Astrocyte (in vitro differentiated cells and primary cell): ENCODE results near the gene ZBTB38. TPM values are rescaled to one million over a fixed set of nuclear protein-coding genes. Genes with fewer than 3 reads are reported as not detected.

Experiments
- DNase-seq: peaks from one replicate; pipeline ENCODE4 v3.0.0-alpha.2; 2010; ENCODE audit warnings: low read depth
- FAIRE-seq: peaks from 2 replicates; lab custom pipeline; 2011; peaks lifted over from hg19 to GRCh38; lab: Jason Lieb, UNC
- H2AFZ ChIP-seq: 2 replicates; pipeline ENCODE4 v1.6.0; 2012; ENCODE audit warnings: low read depth, low read length, inconsistent platforms
- H3K27ac ChIP-seq: 2 replicates; pipeline ENCODE4 v1.5.1; 2011; ENCODE audit warnings: low read depth, low read length, inconsistent platforms
- H3K27me3 ChIP-seq: 2 replicates; pipeline ENCODE4 v1.6.0; 2011; ENCODE audit warnings: low read length, inconsistent platforms; ENCODE audit not compliant: insufficient read depth
- H3K36me3 ChIP-seq: 2 replicates; pipeline ENCODE4 v1.5.1; 2011; ENCODE audit warnings: low read length, inconsistent platforms; ENCODE audit not compliant: insufficient read depth
- H3K4me1 ChIP-seq: 2 replicates; pipeline ENCODE4 v1.5.1; 2011; ENCODE audit warnings: low read length, inconsistent platforms; ENCODE audit not compliant: insufficient read depth
- H3K4me2 ChIP-seq: 2 replicates; pipeline ENCODE4 v1.6.0; 2012; ENCODE audit warnings: low read length, inconsistent platforms
- H3K4me3 ChIP-seq: 2 replicates; pipeline ENCODE4 v1.5.1; 2011; ENCODE audit warnings: low read depth, mild to moderate bottlenecking, low read length, inconsistent platforms; ENCODE audit not compliant: insufficient read depth
- H3K79me2 ChIP-seq: 2 replicates; pipeline ENCODE4 v1.6.0; 2012; ENCODE audit warnings: mild to moderate bottlenecking, low read length, inconsistent platforms; ENCODE audit not compliant: insufficient read depth
- H3K9ac ChIP-seq: 2 replicates; pipeline ENCODE4 v1.6.0; 2012; ENCODE audit warnings: mild to moderate bottlenecking, low read length, inconsistent platforms
- H3K9me3 ChIP-seq: 2 replicates; pipeline ENCODE4 v1.5.1; 2012; ENCODE audit warnings: low read depth, mild to moderate bottlenecking, low read length, inconsistent platforms; ENCODE audit not compliant: insufficient read depth
- H4K20me1 ChIP-seq: 2 replicates; pipeline ENCODE4 v1.6.0; 2012; ENCODE audit warnings: low read length, inconsistent platforms; ENCODE audit not compliant: insufficient read depth
- H3K27ac Mint-ChIP-seq: one replicate; pipeline ENCODE4 v1.8.0; 2021; ENCODE audit warnings: mild to moderate bottlenecking, mixed read lengths; ENCODE audit not compliant: unreplicated experiment
- H3K27me3 Mint-ChIP-seq: one replicate; pipeline ENCODE4 v1.8.0; 2021; ENCODE audit warnings: low read depth, mixed read lengths; ENCODE audit not compliant: unreplicated experiment
- H3K36me3 Mint-ChIP-seq: one replicate; pipeline ENCODE4 v1.8.0; 2021; ENCODE audit warnings: low read depth, mixed read lengths; ENCODE audit not compliant: unreplicated experiment
- H3K4me1 Mint-ChIP-seq: one replicate; pipeline ENCODE4 v1.8.0; 2021; ENCODE audit warnings: low read depth, mixed read lengths; ENCODE audit not compliant: unreplicated experiment
- H3K4me3 Mint-ChIP-seq: one replicate; pipeline ENCODE4 v1.8.0; 2021; ENCODE audit warnings: mild to moderate bottlenecking, moderate library complexity, mixed read lengths; ENCODE audit not compliant: unreplicated experiment
- H3K9me3 Mint-ChIP-seq: one replicate; pipeline ENCODE4 v1.8.0; 2021; ENCODE audit warnings: mild to moderate bottlenecking, mixed read lengths; ENCODE audit not compliant: unreplicated experiment
- CTCF ChIP-seq: IDR thresholded peaks from 2 replicates; pipeline ENCODE4 v1.5.1; 2011; ENCODE audit warnings: low read depth, mild to moderate bottlenecking, inconsistent platforms, low read length, moderate library complexity; ENCODE audit not compliant: insufficient read depth
- EZH2 ChIP-seq: IDR thresholded peaks from 2 replicates; pipeline ENCODE4 v1.6.1; 2012; ENCODE audit warnings: mild to moderate bottlenecking, low read length, inconsistent platforms; ENCODE audit not compliant: insufficient read depth
- total RNA-seq: library from RNA; stranded (reverse); gene quantifications from 2 replicates; pipeline ENCODE4 v1.2.1, GENCODE V29; 2021

The ZBTB38 gene
- total RNA-seq, 1 donor from 2014 or later, result 57.6 TPM

DNA sequence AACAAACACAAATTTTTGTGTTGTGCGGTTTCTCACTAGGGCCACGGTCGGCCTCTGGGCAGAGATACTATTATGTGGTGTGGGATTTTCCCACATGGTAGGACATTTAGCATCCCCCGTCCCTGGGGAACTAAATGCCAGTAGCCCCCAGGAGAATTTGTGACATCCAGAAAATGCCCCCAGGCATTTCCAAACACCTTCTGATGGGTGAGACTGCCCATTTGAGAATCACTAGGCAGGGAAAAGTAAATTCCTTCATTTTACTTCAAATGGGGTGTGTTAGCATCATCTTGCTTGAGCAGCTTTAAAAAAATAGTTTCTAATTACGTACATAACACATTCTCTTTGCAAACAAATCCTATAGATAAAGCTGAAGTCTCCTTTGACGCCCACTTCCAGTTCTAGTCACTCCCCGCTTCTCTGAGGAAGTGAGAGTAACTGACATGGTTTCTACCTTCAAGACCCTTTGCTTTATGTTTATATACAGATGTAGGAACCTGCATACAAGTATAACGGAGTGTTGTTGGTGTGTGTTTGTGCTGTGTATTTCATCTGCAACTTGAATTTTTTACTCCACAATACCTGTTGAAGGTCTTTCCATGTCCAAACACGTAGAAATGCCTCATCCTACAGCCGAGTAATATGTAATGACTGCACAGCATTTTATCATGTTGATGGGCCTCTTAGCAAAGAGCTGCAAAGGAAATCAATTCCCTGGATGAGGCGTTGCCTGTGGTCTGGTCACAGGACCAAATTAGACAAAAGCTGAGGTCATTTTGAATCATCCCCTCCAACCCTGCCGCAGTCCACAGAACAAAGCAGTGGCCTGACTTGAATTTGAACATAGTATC is 31.4 kb upstream of the ZBTB38 start:
- Histone ChIP-seq H3K27ac (peak overlapping the region; percentile 67), H3K4me2 (peak overlapping the region; percentile 39), H2AFZ (peak overlapping the region; percentile 7), H4K20me1 (no peaks in the 10 kb centered on the region), H3K9me3 (no peaks in the 10 kb centered on the region), H3K9ac (peak overlapping the region; percentile 38), H3K36me3 (no peaks in the 10 kb centered on the region), H3K79me2 (no peaks in the 10 kb centered on the region), H3K4me3 (no peak overlapping the region), H3K4me1 (peaks cover 36% of the 10 kb centered on the region), H3K27me3 (no peaks in the 10 kb centered on the region)
- FAIRE-seq, result no peak
- Mint-ChIP-seq H3K4me3 (no peak overlapping the region), H3K27ac (peak overlapping the region; percentile 75), H3K4me1 (peaks cover 49% of the 10 kb centered on the region), H3K36me3 (no peaks in the 10 kb centered on the region), H3K9me3 (peaks cover 6% of the 10 kb centered on the region), H3K27me3 (no peaks in the 10 kb centered on the region)
- TF ChIP-seq EZH2 (no peak), CTCF (no peak)
- peak; percentile 89 for DNase-seq

- H3K36me3 Mint-ChIP-seq, result no peaks in the 10 kb centered on the region
- no peaks in the 10 kb centered on the region for H3K27me3 Mint-ChIP-seq
- H3K9me3 Mint-ChIP-seq, result peaks cover 6% of the 10 kb centered on the region
- Histone ChIP-seq H3K27me3 (no peaks in the 10 kb centered on the region), H3K9me3 (no peaks in the 10 kb centered on the region), H3K4me3 (no peak overlapping the region), H3K9ac (peak overlapping the region; percentile 38), H3K4me2 (peak overlapping the region; percentile 39), H3K4me1 (peaks cover 30% of the 10 kb centered on the region), H3K27ac (peak overlapping the region; percentile 67), H3K36me3 (no peaks in the 10 kb centered on the region), H2AFZ (peak overlapping the region; percentile 7), H4K20me1 (no peaks in the 10 kb centered on the region), H3K79me2 (no peaks in the 10 kb centered on the region)
- TF ChIP-seq CTCF, result no peak
- TF ChIP-seq EZH2, result no peak
- no peak for FAIRE-seq
- peak overlapping the region; percentile 75 for H3K27ac Mint-ChIP-seq
- peaks cover 43% of the 10 kb centered on the region for H3K4me1 Mint-ChIP-seq
- no peak for DNase-seq
- no peak overlapping the region for H3K4me3 Mint-ChIP-seq
These were observed 30.8 kb upstream of the ZBTB38 start for GRCh38 chr3:141337523-141337854.

- no peak for TF ChIP-seq CTCF
- TF ChIP-seq EZH2, result no peak
- no peak for FAIRE-seq
- Histone ChIP-seq H3K27me3 (no peaks in the 10 kb centered on the region), H3K27ac (peak overlapping the region; percentile 67), H3K9ac (no peak overlapping the region), H3K79me2 (no peaks in the 10 kb centered on the region), H3K4me2 (no peak overlapping the region), H2AFZ (no peak overlapping the region), H4K20me1 (no peaks in the 10 kb centered on the region), H3K36me3 (no peaks in the 10 kb centered on the region), H3K4me1 (peaks cover 25% of the 10 kb centered on the region), H3K9me3 (no peaks in the 10 kb centered on the region), H3K4me3 (no peak overlapping the region)
- H3K4me1 Mint-ChIP-seq, result peaks cover 38% of the 10 kb centered on the region
- peaks cover 6% of the 10 kb centered on the region for H3K9me3 Mint-ChIP-seq
- H3K27ac Mint-ChIP-seq, result no peak overlapping the region
- no peak for DNase-seq
- H3K4me3 Mint-ChIP-seq, result no peak overlapping the region
- H3K27me3 Mint-ChIP-seq, result peaks cover 2% of the 10 kb centered on the region
- no peaks in the 10 kb centered on the region for H3K36me3 Mint-ChIP-seq
These were observed 30.3 kb upstream of the ZBTB38 start for GRCh38 chr3:141337991-141338390.
